Muscle of leg (tissue), 11 donors: Measurements from ENCODE around the gene ELMO1. TPM values are rescaled to one million over a fixed set of nuclear protein-coding genes. Genes with fewer than 3 reads are reported as not detected.

Source experiments
- DNase-seq: peaks from one replicate; pipeline ENCODE4 v3.0.0; 2013
- H3K27ac ChIP-seq: one replicate; pipeline ENCODE4 v1.5.1; 2013; ENCODE audit warnings: mild to moderate bottlenecking, low read length, control low read depth
- H3K27me3 ChIP-seq: one replicate; pipeline ENCODE4 v1.6.1; 2013; ENCODE audit warnings: low read length; ENCODE audit not compliant: control insufficient read depth, insufficient read depth
- H3K36me3 ChIP-seq: one replicate; pipeline ENCODE4 v1.6.1; 2013; ENCODE audit warnings: low read length; ENCODE audit not compliant: control insufficient read depth, insufficient read depth
- H3K4me1 ChIP-seq: one replicate; pipeline ENCODE4 v1.6.1; 2013; ENCODE audit warnings: low read length; ENCODE audit not compliant: control insufficient read depth, insufficient read depth
- H3K4me3 ChIP-seq: one replicate; pipeline ENCODE4 v1.5.1; 2013; ENCODE audit warnings: low read length, control low read depth
- H3K9me3 ChIP-seq: replicated peaks from 2 replicates; pipeline ENCODE4 v1.6.1; 2013; ENCODE audit warnings: low read depth, low read length; ENCODE audit not compliant: control insufficient read depth
- WGBS: methylation state at CpG from one replicate; pipeline ENCODE4 v1.1.5; 2013; ENCODE audit warnings: missing lambda C conversion rate; ENCODE audit not compliant: insufficient coverage; 5-methylcytosine and 5-hydroxymethylcytosine counted together
- polyA plus RNA-seq, 8 donors: library from polyadenylated mRNA; unstranded; fragments of 120-200 nt; gene quantifications; one replicate each; pipeline versions ENCODE4 v1.2.1 to v1.2.3, GENCODE V29; 2013; ENCODE audit warnings: inconsistent platforms in 1 of 8, low replicate concordance in 1 of 8; ENCODE audit not compliant: insufficient read length in 8 of 8, insufficient read depth in 1 of 8
- total RNA-seq: library from RNA; stranded (reverse); fragments of 120-200 nt; gene quantifications from one replicate; pipeline ENCODE4 v1.2.4, GENCODE V29; 2013

ELMO1 gene
- total and polyA plus RNA-seq, 9 donors = 20.3 to 40.7 (median 25.0) TPM

DNA sequence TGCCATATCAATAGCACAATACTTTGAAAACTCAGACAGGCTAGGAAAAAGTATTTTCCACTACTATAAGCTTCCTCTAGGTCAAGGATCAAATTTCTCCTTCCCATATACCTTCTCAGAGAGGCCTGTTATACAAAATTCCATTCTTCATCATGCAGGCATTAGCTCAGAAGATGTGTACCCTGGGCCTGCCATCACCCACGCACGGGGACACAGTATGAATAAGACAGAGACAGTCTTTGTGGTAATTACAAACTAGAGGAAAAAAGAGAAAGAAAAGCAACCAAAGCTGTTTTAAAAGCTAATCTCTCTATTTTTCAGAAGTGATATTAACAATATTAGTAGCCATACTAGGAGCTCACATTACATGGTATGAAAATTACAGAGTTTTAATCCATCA lies 487.6 kb downstream of the ELMO1 start:
- no peaks in the 10 kb centered on the region for H3K36me3 ChIP-seq
- no peak overlapping the region for H3K4me3 ChIP-seq
- H3K9me3 ChIP-seq = no peaks in the 10 kb centered on the region
- H3K27ac ChIP-seq = no peak overlapping the region
- H3K4me1 ChIP-seq = no peaks in the 10 kb centered on the region
- H3K27me3 ChIP-seq = no peaks in the 10 kb centered on the region
- WGBS = no CpG with 5 or more reads among the region's 2 CpGs
- no peak for DNase-seq

DNA sequence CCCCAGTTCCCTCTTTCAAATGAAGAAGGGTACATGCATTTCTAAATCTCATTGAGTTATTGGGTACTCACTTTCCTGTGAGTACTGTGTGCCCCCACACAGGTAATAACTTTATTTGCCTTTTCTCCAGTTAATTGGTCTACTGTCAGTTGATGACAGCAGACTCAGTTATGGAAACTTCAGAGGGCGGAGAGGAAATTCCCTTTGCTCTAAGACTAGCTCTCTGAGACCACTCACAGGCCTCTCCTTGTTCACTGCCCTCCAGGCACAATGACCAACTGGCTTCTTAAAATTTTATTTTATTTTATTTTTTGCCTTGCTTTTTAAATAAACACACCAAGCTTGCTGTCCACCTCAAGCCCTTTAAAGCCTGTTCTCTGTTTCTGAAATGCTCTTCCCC lies 488.6 kb downstream of the ELMO1 start:
- WGBS = 100% methylated on average over 1 of the region's 1 CpG
- H3K27ac ChIP-seq = no peak overlapping the region
- H3K36me3 ChIP-seq = no peaks in the 10 kb centered on the region
- no peak for DNase-seq
- no peak overlapping the region for H3K4me3 ChIP-seq
- H3K27me3 ChIP-seq = no peaks in the 10 kb centered on the region
- H3K4me1 ChIP-seq = no peaks in the 10 kb centered on the region
- H3K9me3 ChIP-seq = no peaks in the 10 kb centered on the region

DNA sequence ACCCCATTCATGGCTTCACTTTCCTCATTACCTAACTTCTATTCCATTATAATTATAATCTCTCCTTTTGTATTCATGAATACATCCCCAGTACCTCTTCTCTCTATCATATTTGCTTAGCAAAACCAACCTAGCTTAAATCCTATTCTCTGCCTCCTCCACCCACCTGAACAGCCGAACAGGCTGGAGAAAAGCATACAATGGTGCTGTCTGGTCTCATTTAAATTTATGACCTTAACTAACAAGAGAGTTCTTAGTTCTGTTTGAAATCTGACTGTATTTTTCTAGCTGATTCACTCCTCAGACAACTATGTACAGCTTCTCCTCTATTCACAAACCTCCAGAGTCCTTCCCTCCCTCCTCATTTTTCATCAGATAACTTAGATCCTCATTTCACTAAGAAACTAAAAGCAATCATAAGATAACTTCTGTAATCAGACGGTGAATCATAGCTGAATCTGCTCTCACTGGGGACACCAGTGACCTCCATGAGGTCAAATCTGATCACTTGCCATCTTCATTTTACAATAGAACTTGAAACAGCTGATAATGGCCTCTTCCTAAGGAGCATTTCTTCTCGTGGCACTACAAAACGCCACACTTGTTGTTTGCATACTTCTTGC lies 490.4 kb downstream of the ELMO1 start:
- Histone ChIP-seq H3K4me3 (no peak overlapping the region), H3K9me3 (no peaks in the 10 kb centered on the region), H3K27ac (no peak overlapping the region), H3K36me3 (no peaks in the 10 kb centered on the region), H3K4me1 (no peaks in the 10 kb centered on the region), H3K27me3 (peaks cover 4% of the 10 kb centered on the region)
- 62% methylated on average over 3 of the region's 4 CpGs for WGBS
- DNase-seq = no peak

DNA sequence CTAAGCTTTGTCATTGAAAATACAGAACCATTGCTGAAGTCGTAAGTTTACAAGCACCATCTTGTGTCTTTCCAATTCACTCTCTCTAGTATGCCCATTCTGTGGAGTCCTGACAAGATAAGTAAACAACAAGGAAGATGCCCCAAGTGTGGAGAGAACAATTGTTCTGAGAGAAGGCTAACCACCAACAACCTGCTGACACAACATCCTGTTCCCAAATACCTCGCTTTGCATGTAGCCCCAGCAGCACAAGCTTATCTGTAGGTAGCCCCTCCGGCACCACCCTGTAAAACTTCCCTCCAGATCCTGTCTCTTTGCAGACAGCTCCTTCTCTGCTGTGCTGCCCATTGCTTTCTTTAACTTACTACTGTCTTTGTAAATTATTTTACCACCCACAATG lies 491.0 kb downstream of the ELMO1 start:
- 100% methylated on average over 2 of the region's 3 CpGs for WGBS
- Histone ChIP-seq H3K27ac (no peak overlapping the region), H3K27me3 (peaks cover 4% of the 10 kb centered on the region), H3K4me1 (no peaks in the 10 kb centered on the region), H3K36me3 (no peaks in the 10 kb centered on the region), H3K4me3 (no peak overlapping the region), H3K9me3 (no peaks in the 10 kb centered on the region)
- DNase-seq = no peak

DNA sequence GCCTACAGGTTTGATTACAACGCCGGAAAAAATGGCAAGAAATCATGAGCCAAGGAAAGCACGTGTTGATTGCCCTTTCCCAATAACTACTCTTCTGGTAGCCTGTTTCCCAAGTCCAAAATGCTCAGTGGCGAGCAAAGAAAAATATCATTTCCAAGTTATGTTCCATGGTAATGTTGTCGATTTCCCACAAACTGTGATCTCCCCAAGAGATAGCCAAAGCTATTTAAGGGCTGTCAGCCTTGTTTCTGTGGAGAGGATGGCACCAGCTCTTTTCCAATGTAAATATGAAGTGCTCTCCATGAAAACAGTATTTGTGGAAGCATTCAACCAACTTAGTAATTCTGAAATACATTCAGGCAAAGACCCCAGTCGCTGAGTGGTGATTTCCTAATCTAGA lies 491.9 kb downstream of the ELMO1 start:
- Histone ChIP-seq H3K9me3 (no peaks in the 10 kb centered on the region), H3K36me3 (no peaks in the 10 kb centered on the region), H3K4me3 (no peak overlapping the region), H3K27ac (no peak overlapping the region), H3K4me1 (peaks cover 2% of the 10 kb centered on the region), H3K27me3 (peaks cover 4% of the 10 kb centered on the region)
- WGBS = 95% methylated on average over 3 of the region's 6 CpGs
- DNase-seq = no peak

DNA sequence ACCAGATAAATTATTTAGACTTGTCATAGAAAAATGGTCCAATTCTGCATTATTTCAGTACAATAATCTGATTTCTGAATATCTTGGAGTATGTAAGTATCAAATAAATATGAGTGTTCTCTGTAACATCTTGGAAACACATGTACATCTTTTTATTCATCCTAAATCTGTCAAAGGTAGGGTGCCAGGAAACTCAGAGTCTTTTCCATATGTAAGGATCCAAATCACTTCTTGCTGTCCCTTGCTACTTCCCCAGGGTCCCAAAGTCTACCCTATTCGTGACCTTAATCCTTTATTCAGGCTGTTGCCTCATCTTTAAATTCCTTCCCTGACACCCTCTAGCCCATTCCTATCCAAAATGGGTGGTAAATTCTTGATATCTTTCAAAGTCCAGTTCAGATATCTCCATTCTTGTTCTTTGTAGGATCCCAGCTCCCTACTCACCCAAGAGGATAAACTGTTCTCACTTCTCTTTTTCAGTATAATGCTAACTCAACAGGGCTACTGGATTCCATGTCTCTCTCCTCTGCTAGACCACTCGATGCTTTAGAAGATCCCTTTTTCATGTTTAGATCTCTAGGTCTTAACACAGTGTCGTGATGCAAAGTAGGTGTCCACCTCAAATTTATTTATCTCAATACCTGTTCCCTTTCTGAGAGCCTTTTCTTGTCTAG lies 493.1 kb downstream of the ELMO1 start:
- no peak for DNase-seq
- 55% methylated on average over 2 of the region's 3 CpGs for WGBS
- no peak overlapping the region for H3K4me3 ChIP-seq
- no peaks in the 10 kb centered on the region for H3K9me3 ChIP-seq
- peaks cover 3% of the 10 kb centered on the region for H3K4me1 ChIP-seq
- no peaks in the 10 kb centered on the region for H3K36me3 ChIP-seq
- H3K27me3 ChIP-seq = peaks cover 4% of the 10 kb centered on the region
- no peak overlapping the region for H3K27ac ChIP-seq

DNA sequence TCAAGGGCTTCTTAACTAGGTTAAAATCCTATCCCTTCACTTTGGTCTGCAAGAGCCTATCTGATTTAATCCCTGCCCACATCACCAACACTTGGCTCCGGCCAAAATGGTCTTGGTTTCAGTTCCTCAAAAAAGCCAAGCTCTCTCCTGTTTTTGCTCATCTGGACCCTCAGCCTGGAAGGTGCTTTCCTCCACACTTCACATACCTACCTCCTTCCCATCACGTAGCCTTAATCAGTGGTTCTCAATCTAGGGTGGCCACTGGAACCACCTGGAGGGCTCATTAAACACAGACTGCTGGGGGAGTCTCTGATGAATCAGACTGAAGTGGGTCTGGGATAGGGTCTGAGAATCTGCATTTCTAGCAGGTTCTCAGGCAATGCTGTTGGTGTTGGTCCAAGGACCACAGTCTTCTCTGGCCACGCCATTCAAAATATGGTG lies 497.4 kb downstream of the ELMO1 start:
- H3K4me1 ChIP-seq = peaks cover 20% of the 10 kb centered on the region
- no peaks in the 10 kb centered on the region for H3K36me3 ChIP-seq
- WGBS = 100% methylated on average over 2 of the region's 3 CpGs
- H3K27me3 ChIP-seq = peaks cover 4% of the 10 kb centered on the region
- H3K27ac ChIP-seq = no peak overlapping the region
- H3K9me3 ChIP-seq = no peaks in the 10 kb centered on the region
- DNase-seq = no peak
- no peak overlapping the region for H3K4me3 ChIP-seq

DNA sequence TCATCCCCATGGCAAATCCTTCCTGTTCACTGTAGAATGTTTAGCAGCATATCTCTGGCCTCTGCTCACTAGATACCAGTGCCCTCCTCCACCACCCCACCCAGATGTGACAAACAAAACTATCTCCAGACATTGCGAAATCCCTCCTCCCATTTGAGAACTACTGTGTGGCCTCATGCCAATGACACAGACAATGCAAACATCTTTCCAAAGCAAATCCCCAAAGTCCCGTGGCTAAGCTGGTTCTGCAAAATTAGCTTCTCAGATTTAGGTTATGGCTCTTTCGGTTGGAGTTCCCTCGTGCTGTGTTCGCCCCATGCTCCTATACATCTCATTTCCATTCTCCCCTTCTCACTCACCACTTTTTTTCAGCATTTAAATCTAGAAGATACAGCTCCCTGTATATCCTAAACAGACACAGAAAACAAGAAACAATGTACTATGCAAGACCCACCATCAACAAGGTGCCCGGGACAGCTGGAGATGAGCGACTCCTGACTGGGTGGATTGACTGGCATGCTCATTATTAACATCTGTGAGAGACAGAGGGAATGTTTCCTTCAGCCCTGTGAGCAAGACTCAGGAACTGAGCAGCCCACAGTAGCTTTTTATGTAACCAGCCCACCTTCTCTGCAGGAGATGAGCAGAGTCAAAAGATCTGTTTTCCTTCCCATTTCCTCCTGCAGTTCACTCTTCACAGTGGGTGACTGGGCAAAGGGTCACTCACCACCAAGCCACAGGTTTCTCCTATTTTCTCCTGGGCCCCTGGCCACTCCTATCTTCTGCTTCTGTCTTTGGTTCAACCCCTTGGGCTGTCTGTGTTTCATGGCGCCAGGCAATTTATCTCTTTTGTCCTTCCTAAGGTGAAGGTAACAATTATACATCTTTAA lies 498.7 kb downstream of the ELMO1 start:
- DNase-seq = peak; percentile 73
- Histone ChIP-seq H3K36me3 (no peaks in the 10 kb centered on the region), H3K27me3 (peaks cover 4% of the 10 kb centered on the region), H3K4me3 (no peak overlapping the region), H3K27ac (no peak overlapping the region), H3K9me3 (no peaks in the 10 kb centered on the region), H3K4me1 (peaks cover 31% of the 10 kb centered on the region)
- WGBS = 57% methylated on average over 5 of the region's 8 CpGs

DNA sequence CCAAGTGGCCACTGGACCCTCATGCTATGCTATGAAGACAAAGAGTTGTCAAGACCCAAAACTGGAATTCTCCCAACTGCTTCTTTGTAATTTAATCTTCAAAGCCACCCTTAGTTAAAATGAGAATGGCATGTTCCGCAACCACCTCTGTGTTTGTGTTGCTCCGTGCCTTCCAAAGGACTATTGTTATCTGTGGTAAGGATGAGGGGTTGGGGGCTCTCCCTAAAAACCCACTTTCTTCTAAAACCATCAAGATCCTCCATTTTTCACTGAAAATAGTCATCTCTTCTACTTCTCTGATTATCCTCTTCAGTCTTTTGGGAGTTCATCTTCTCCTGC lies 502.3 kb downstream of the ELMO1 start:
- no peaks in the 10 kb centered on the region for H3K9me3 ChIP-seq
- DNase-seq = no peak
- peak overlapping the region; percentile 53 for H3K27ac ChIP-seq
- no CpG with 5 or more reads among the region's 2 CpGs for WGBS
- no peak overlapping the region for H3K4me3 ChIP-seq
- no peaks in the 10 kb centered on the region for H3K27me3 ChIP-seq
- peaks cover 42% of the 10 kb centered on the region for H3K4me1 ChIP-seq
- no peaks in the 10 kb centered on the region for H3K36me3 ChIP-seq
